ENCODE measurements around the gene TUBGCP3.

DNA sequence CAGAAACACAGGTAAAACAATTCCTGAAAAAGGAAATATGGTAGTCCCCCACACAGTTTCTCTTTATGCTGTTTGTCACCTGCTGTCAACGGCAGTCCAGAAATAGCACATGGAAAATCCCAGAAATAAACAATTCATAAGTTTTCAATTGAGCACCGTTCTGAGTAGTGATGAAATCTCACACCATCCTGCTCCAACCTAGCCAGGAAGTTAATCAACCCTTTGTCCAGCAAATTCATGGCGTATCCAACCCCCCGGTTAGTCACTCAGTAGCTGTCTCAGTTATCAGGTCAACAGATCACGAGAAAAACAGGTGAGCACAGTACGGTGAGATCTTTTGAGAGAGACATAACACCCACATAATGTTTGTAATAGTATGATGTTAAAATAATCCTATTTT lies 74.2 kb downstream of the TUBGCP3 start:
- TF ChIP-seq EZH2 (IDR thresholded peaks at IDR 0.05; ENCODE audit: borderline replicate concordance, low read length): no peak
- TF ChIP-seq, protein P1, sequence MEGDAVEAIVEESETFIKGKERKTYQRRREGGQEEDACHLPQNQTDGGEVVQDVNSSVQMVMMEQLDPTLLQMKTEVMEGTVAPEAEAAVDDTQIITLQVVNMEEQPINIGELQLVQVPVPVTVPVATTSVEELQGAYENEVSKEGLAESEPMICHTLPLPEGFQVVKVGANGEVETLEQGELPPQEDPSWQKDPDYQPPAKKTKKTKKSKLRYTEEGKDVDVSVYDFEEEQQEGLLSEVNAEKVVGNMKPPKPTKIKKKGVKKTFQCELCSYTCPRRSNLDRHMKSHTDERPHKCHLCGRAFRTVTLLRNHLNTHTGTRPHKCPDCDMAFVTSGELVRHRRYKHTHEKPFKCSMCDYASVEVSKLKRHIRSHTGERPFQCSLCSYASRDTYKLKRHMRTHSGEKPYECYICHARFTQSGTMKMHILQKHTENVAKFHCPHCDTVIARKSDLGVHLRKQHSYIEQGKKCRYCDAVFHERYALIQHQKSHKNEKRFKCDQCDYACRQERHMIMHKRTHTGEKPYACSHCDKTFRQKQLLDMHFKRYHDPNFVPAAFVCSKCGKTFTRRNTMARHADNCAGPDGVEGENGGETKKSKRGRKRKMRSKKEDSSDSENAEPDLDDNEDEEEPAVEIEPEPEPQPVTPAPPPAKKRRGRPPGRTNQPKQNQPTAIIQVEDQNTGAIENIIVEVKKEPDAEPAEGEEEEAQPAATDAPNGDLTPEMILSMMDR (IDR thresholded peaks at IDR 0.05; ENCODE audit: low read length): no peak

Data from OCI-LY1 (cell line).